IPS-18a (cell line): ENCODE results near the gene PMAIP1.

Experiments
- H3K27ac ChIP-seq: one replicate; pipeline ENCODE4 v1.5.1; 2013; ENCODE audit warnings: low read length
- H3K27me3 ChIP-seq: one replicate; pipeline ENCODE4 v1.6.1; 2013; ENCODE audit warnings: mild to moderate bottlenecking, low read length; ENCODE audit not compliant: control insufficient read depth, insufficient read depth
- H3K36me3 ChIP-seq: one replicate; pipeline ENCODE4 v1.6.1; 2013; ENCODE audit warnings: low read depth, low read length; ENCODE audit not compliant: control insufficient read depth
- H3K4me1 ChIP-seq: one replicate; pipeline ENCODE4 v1.6.1; 2013; ENCODE audit warnings: low read depth, low read length; ENCODE audit not compliant: control insufficient read depth
- H3K4me3 ChIP-seq: one replicate; pipeline ENCODE4 v1.5.1; 2013; ENCODE audit warnings: low read length
- H3K9ac ChIP-seq: one replicate; pipeline ENCODE4 v1.6.1; 2013; ENCODE audit warnings: mild to moderate bottlenecking, low read length, moderate library complexity
- H3K9me3 ChIP-seq: one replicate; pipeline ENCODE4 v1.6.1; 2013; ENCODE audit warnings: low read depth, low read length; ENCODE audit not compliant: control insufficient read depth

Gene PMAIP1

GRCh38 chr18:59906203-59906602 is 6.4 kb downstream of the PMAIP1 start:
- Histone ChIP-seq H3K27me3 (no peaks in the 10 kb centered on the region), H3K36me3 (peaks cover 25% of the 10 kb centered on the region), H3K27ac (no peak overlapping the region), H3K9me3 (no peaks in the 10 kb centered on the region), H3K4me3 (no peak overlapping the region), H3K4me1 (peaks cover 38% of the 10 kb centered on the region), H3K9ac (no peak overlapping the region)

GRCh38 chr18:59907172-59907571 is 7.4 kb downstream of the PMAIP1 start:
- Histone ChIP-seq H3K27ac (no peak overlapping the region), H3K9me3 (no peaks in the 10 kb centered on the region), H3K4me1 (peaks cover 34% of the 10 kb centered on the region), H3K9ac (no peak overlapping the region), H3K27me3 (no peaks in the 10 kb centered on the region), H3K4me3 (no peak overlapping the region), H3K36me3 (peaks cover 23% of the 10 kb centered on the region)

GRCh38 chr18:59907660-59908059 is 7.9 kb downstream of the PMAIP1 start:
- Histone ChIP-seq H3K9me3 (no peaks in the 10 kb centered on the region), H3K4me1 (peaks cover 29% of the 10 kb centered on the region), H3K36me3 (peaks cover 18% of the 10 kb centered on the region), H3K4me3 (no peak overlapping the region), H3K9ac (no peak overlapping the region), H3K27me3 (no peaks in the 10 kb centered on the region), H3K27ac (no peak overlapping the region)

- no peak overlapping the region for H3K27ac ChIP-seq
- H3K36me3 ChIP-seq: peaks cover 7% of the 10 kb centered on the region
- H3K4me3 ChIP-seq: no peak overlapping the region
- H3K27me3 ChIP-seq: no peaks in the 10 kb centered on the region
- H3K4me1 ChIP-seq: peaks cover 22% of the 10 kb centered on the region
- no peaks in the 10 kb centered on the region for H3K9me3 ChIP-seq
- no peak overlapping the region for H3K9ac ChIP-seq
These were observed 9.0 kb downstream of the PMAIP1 start for GRCh38 chr18:59908799-59909198.

- no peak overlapping the region for H3K9ac ChIP-seq
- H3K4me3 ChIP-seq: no peak overlapping the region
- peaks cover under 1% of the 10 kb centered on the region for H3K36me3 ChIP-seq
- H3K4me1 ChIP-seq: peaks cover 16% of the 10 kb centered on the region
- H3K9me3 ChIP-seq: no peaks in the 10 kb centered on the region
- no peak overlapping the region for H3K27ac ChIP-seq
- no peaks in the 10 kb centered on the region for H3K27me3 ChIP-seq
These were observed 9.7 kb downstream of the PMAIP1 start for GRCh38 chr18:59909289-59910036.

- H3K9ac ChIP-seq: no peak overlapping the region
- no peak overlapping the region for H3K27ac ChIP-seq
- H3K4me3 ChIP-seq: no peak overlapping the region
- no peaks in the 10 kb centered on the region for H3K27me3 ChIP-seq
- H3K4me1 ChIP-seq: peaks cover 11% of the 10 kb centered on the region
- H3K9me3 ChIP-seq: no peaks in the 10 kb centered on the region
- no peaks in the 10 kb centered on the region for H3K36me3 ChIP-seq
These were observed 11.2 kb downstream of the PMAIP1 start for GRCh38 chr18:59910967-59911366.

- H3K4me3 ChIP-seq: no peak overlapping the region
- no peaks in the 10 kb centered on the region for H3K36me3 ChIP-seq
- H3K27ac ChIP-seq: no peak overlapping the region
- no peaks in the 10 kb centered on the region for H3K27me3 ChIP-seq
- peaks cover 11% of the 10 kb centered on the region for H3K4me1 ChIP-seq
- no peak overlapping the region for H3K9ac ChIP-seq
- H3K9me3 ChIP-seq: no peaks in the 10 kb centered on the region
These were observed 11.8 kb downstream of the PMAIP1 start for GRCh38 chr18:59911600-59911999.

- H3K9ac ChIP-seq: no peak overlapping the region
- no peaks in the 10 kb centered on the region for H3K36me3 ChIP-seq
- no peaks in the 10 kb centered on the region for H3K27me3 ChIP-seq
- H3K9me3 ChIP-seq: no peaks in the 10 kb centered on the region
- no peak overlapping the region for H3K27ac ChIP-seq
- peaks cover 14% of the 10 kb centered on the region for H3K4me1 ChIP-seq
- no peak overlapping the region for H3K4me3 ChIP-seq
These were observed 12.3 kb downstream of the PMAIP1 start for GRCh38 chr18:59912007-59912550.

GRCh38 chr18:59915606-59916005 is 15.8 kb downstream of the PMAIP1 start:
- no peak overlapping the region for H3K4me3 ChIP-seq
- no peaks in the 10 kb centered on the region for H3K27me3 ChIP-seq
- H3K4me1 ChIP-seq: peaks cover 6% of the 10 kb centered on the region
- no peaks in the 10 kb centered on the region for H3K36me3 ChIP-seq
- no peak overlapping the region for H3K27ac ChIP-seq
- no peaks in the 10 kb centered on the region for H3K9me3 ChIP-seq
- no peak overlapping the region for H3K9ac ChIP-seq

GRCh38 chr18:59916746-59917145 is 16.9 kb downstream of the PMAIP1 start:
- H3K9me3 ChIP-seq: no peaks in the 10 kb centered on the region
- no peak overlapping the region for H3K4me3 ChIP-seq
- no peak overlapping the region for H3K9ac ChIP-seq
- H3K4me1 ChIP-seq: peaks cover 6% of the 10 kb centered on the region
- H3K27ac ChIP-seq: no peak overlapping the region
- no peaks in the 10 kb centered on the region for H3K27me3 ChIP-seq
- H3K36me3 ChIP-seq: no peaks in the 10 kb centered on the region

GRCh38 chr18:59917422-59917821 is 17.6 kb downstream of the PMAIP1 start:
- Histone ChIP-seq H3K36me3 (no peaks in the 10 kb centered on the region), H3K9ac (no peak overlapping the region), H3K4me1 (peaks cover 6% of the 10 kb centered on the region), H3K9me3 (no peaks in the 10 kb centered on the region), H3K27ac (no peak overlapping the region), H3K4me3 (no peak overlapping the region), H3K27me3 (no peaks in the 10 kb centered on the region)

- Histone ChIP-seq H3K27ac (no peak overlapping the region), H3K4me3 (no peak overlapping the region), H3K27me3 (no peaks in the 10 kb centered on the region), H3K36me3 (no peaks in the 10 kb centered on the region), H3K9me3 (no peaks in the 10 kb centered on the region), H3K9ac (no peak overlapping the region), H3K4me1 (peaks cover 6% of the 10 kb centered on the region)
These were observed 18.5 kb downstream of the PMAIP1 start for GRCh38 chr18:59918320-59918755.
